ENCODE measurements around the gene QSOX1.

- TF ChIP-seq EP300 (IDR thresholded peaks at IDR 0.05) (no peak), POLR2A (IDR thresholded peaks at IDR 0.05; ENCODE audit: low read depth) (no peak)
Measured at GRCh38 chr1:180241716-180242544, 87.3 kb downstream of the QSOX1 start.

Data from esophagus muscularis mucosa (tissue), 2 donors.